Karpas-422 (cell line): ENCODE results near the gene C11orf16. TPM values are rescaled to one million over a fixed set of nuclear protein-coding genes. Genes with fewer than 3 reads are reported as not detected.
"Not testable (repeated sequence)": the region's sequence is repeated elsewhere in the genome, so short reads cannot be mapped to it uniquely, and the experiment has no call there.

ENCODE experiments used
- DNase-seq: peaks from one replicate; pipeline ENCODE4 v3.0.0-alpha.2; 2015
- H2AFZ ChIP-seq: fragments of 200-600 bp; sonication (generic); 2 replicates; pipeline ENCODE4 v1.6.1; 2014; ENCODE audit warnings: antibody characterized with exemption, low read length, mixed read lengths
- H3K27ac ChIP-seq: fragments of 200-600 bp; sonication (generic); 2 replicates; pipeline ENCODE4 v1.5.1; 2014; ENCODE audit warnings: mild to moderate bottlenecking, low read length, moderate library complexity
- H3K27me3 ChIP-seq: fragments of 200-600 bp; sonication (generic); 2 replicates; pipeline ENCODE4 v1.6.1; 2014; ENCODE audit warnings: low read length, mixed read lengths
- H3K36me3 ChIP-seq: fragments of 200-600 bp; sonication (generic); 2 replicates; pipeline ENCODE4 v1.6.1; 2014; ENCODE audit warnings: low read length, mixed read lengths; ENCODE audit not compliant: insufficient read depth
- H3K4me1 ChIP-seq: fragments of 200-600 bp; sonication (generic); 2 replicates; pipeline ENCODE4 v1.6.1; 2014; ENCODE audit warnings: mild to moderate bottlenecking, low read length, mixed read lengths
- H3K4me2 ChIP-seq: fragments of 200-600 bp; sonication (generic); 2 replicates; pipeline ENCODE4 v1.6.1; 2014; ENCODE audit warnings: low read length, low read depth, mild to moderate bottlenecking; ENCODE audit not compliant: poor library complexity, severe bottlenecking
- H3K4me3 ChIP-seq: fragments of 200-600 bp; sonication (generic); 2 replicates; pipeline ENCODE4 v1.5.1; 2014; ENCODE audit warnings: mild to moderate bottlenecking, antibody characterized with exemption, low read length, mixed read lengths
- H3K79me2 ChIP-seq: fragments of 200-600 bp; sonication (generic); 2 replicates; pipeline ENCODE4 v1.6.1; 2014; ENCODE audit warnings: mild to moderate bottlenecking, low read length, mixed read lengths
- H3K9ac ChIP-seq: fragments of 200-600 bp; sonication (generic); 2 replicates; pipeline ENCODE4 v1.6.0; 2014; ENCODE audit warnings: low read length
- H3K9me2 ChIP-seq: fragments of 200-600 bp; sonication (generic), shearing (Covaris generic); replicated peaks from 2 replicates; pipeline ENCODE4 v1.6.0; 2014; ENCODE audit warnings: mild to moderate bottlenecking, low read length, moderate library complexity; ENCODE audit not compliant: insufficient read depth
- H3K9me3 ChIP-seq: fragments of 300-700, 200-600 bp; sonication (generic); 2 replicates; pipeline ENCODE4 v1.6.1; 2014; ENCODE audit warnings: low read length, mixed read lengths
- H4K20me1 ChIP-seq: fragments of 200-600 bp; sonication (generic); 2 replicates; pipeline ENCODE4 v1.6.1; 2014; ENCODE audit warnings: mild to moderate bottlenecking, antibody characterized with exemption, low read length, low read depth; ENCODE audit not compliant: insufficient read depth
- total RNA-seq: library from RNA; depleted of rRNA; stranded (reverse); fragments of >200 nt; shearing (Covaris generic); gene quantifications from 2 replicates; pipeline ENCODE4 v1.2.3, GENCODE V29; 2014; ENCODE audit warnings: low replicate concordance; rRNA removed

Gene C11orf16
- total RNA-seq = not detected in 2 replicates

- no peak within 1 kb of the TSS for H3K27ac ChIP-seq
- no peaks in the 10 kb centered on the region for H3K9me3 ChIP-seq
- no peak within 1 kb of the TSS for H2AFZ ChIP-seq
- no peaks in the 10 kb centered on the region for H4K20me1 ChIP-seq
- no peaks in the 10 kb centered on the region for H3K79me2 ChIP-seq
- no peaks in the 10 kb centered on the region for H3K9me2 ChIP-seq
- no peaks in the 10 kb centered on the region for H3K27me3 ChIP-seq
- no peaks in the 10 kb centered on the region for H3K4me1 ChIP-seq
- no peak within 1 kb of the TSS for H3K9ac ChIP-seq
- no peak within 1 kb of the TSS for H3K4me2 ChIP-seq
- no peak for DNase-seq
- no peak within 1 kb of the TSS for H3K4me3 ChIP-seq
- no peaks in the 10 kb centered on the region for H3K36me3 ChIP-seq
Observed at GRCh38 chr11:8932564-8933180, at the start of gene C11orf16. TSS of gene C11orf16 (minus strand) at chr11:8932947. CDS start at chr11:8932308, 639 bp downstream.

- Histone ChIP-seq H4K20me1 (no peaks in the 10 kb centered on the region), H3K4me3 (no peak overlapping the region), H3K4me1 (no peaks in the 10 kb centered on the region), H3K9me3 (no peaks in the 10 kb centered on the region), H3K4me2 (no peak overlapping the region), H2AFZ (no peak overlapping the region), H3K9ac (no peak overlapping the region), H3K27me3 (no peaks in the 10 kb centered on the region), H3K36me3 (no peaks in the 10 kb centered on the region), H3K9me2 (no peaks in the 10 kb centered on the region), H3K79me2 (no peaks in the 10 kb centered on the region), H3K27ac (no peak overlapping the region)
- DNase-seq = no peak
Observed at GRCh38 chr11:8980485-8980884, 47.7 kb upstream of the C11orf16 start.

- not testable (repeated sequence) for H3K36me3 ChIP-seq, H3K9me2 ChIP-seq, H3K27ac ChIP-seq, H3K9me3 ChIP-seq, H2AFZ ChIP-seq, H3K27me3 ChIP-seq, DNase-seq, H3K79me2 ChIP-seq, H3K4me1 ChIP-seq, H3K4me2 ChIP-seq, H3K9ac ChIP-seq, H3K4me3 ChIP-seq, H4K20me1 ChIP-seq
Observed at GRCh38 chr11:8979365-8979764, 46.6 kb upstream of the C11orf16 start.

- Histone ChIP-seq H3K4me1 (no peaks in the 10 kb centered on the region), H3K9me2 (no peaks in the 10 kb centered on the region), H3K9me3 (no peaks in the 10 kb centered on the region), H2AFZ (no peak overlapping the region), H3K4me2 (no peak overlapping the region), H3K36me3 (no peaks in the 10 kb centered on the region; the same call in 1 of the 2 replicates), H3K27me3 (no peaks in the 10 kb centered on the region), H3K4me3 (no peak overlapping the region), H4K20me1 (no peaks in the 10 kb centered on the region), H3K27ac (no peak overlapping the region), H3K79me2 (no peaks in the 10 kb centered on the region), H3K9ac (no peak overlapping the region)
- DNase-seq = no peak
Observed at GRCh38 chr11:8973121-8973520, 40.4 kb upstream of the C11orf16 start.

GRCh38 chr11:8971924-8972316 lies 39.2 kb upstream of the C11orf16 start:
- Histone ChIP-seq H3K36me3 (no peaks in the 10 kb centered on the region; the same call in 1 of the 2 replicates), H3K9ac (no peak overlapping the region), H3K27ac (no peak overlapping the region), H3K79me2 (no peaks in the 10 kb centered on the region), H4K20me1 (no peaks in the 10 kb centered on the region), H3K4me3 (no peak overlapping the region), H3K9me2 (no peaks in the 10 kb centered on the region), H3K4me2 (no peak overlapping the region), H3K9me3 (no peaks in the 10 kb centered on the region), H3K27me3 (no peaks in the 10 kb centered on the region), H2AFZ (no peak overlapping the region), H3K4me1 (no peaks in the 10 kb centered on the region)
- no peak for DNase-seq

- H4K20me1 ChIP-seq = no peaks in the 10 kb centered on the region
Observed at GRCh38 chr11:8971196-8971923, 38.6 kb upstream of the C11orf16 start.

GRCh38 chr11:8967184-8967583 lies 34.4 kb upstream of the C11orf16 start:
- Histone ChIP-seq H3K9me2 (no peaks in the 10 kb centered on the region), H3K79me2 (peaks cover 30% of the 10 kb centered on the region), H3K9me3 (no peaks in the 10 kb centered on the region), H4K20me1 (no peaks in the 10 kb centered on the region), H3K27me3 (no peaks in the 10 kb centered on the region), H2AFZ (no peak overlapping the region), H3K9ac (no peak overlapping the region), H3K4me2 (no peak overlapping the region), H3K27ac (no peak overlapping the region), H3K4me1 (peaks cover 28% of the 10 kb centered on the region), H3K4me3 (no peak overlapping the region), H3K36me3 (no peaks in the 10 kb centered on the region; the same call in 1 of the 2 replicates)
- DNase-seq = no peak

More at GRCh38 chr11:8971196-8971923, 38.6 kb upstream of the C11orf16 start:
- Histone ChIP-seq H3K4me3 (no peak overlapping the region), H3K79me2 (no peaks in the 10 kb centered on the region), H3K27ac (no peak overlapping the region), H3K9me3 (no peaks in the 10 kb centered on the region), H3K9ac (no peak overlapping the region), H3K27me3 (no peaks in the 10 kb centered on the region), H3K4me1 (peaks cover 4% of the 10 kb centered on the region; the same call in 1 of the 2 replicates), H2AFZ (no peak overlapping the region), H3K36me3 (no peaks in the 10 kb centered on the region; the same call in 1 of the 2 replicates), H3K9me2 (no peaks in the 10 kb centered on the region), H3K4me2 (no peak overlapping the region)
- DNase-seq = no peak
